ENCODE measurements around the gene SEMA3F. TPM values are rescaled to one million over a fixed set of nuclear protein-coding genes. Genes with fewer than 3 reads are reported as not detected.

Gene SEMA3F
- total RNA-seq, 1 donor from 2014 or later, result 78.1 TPM

DNA sequence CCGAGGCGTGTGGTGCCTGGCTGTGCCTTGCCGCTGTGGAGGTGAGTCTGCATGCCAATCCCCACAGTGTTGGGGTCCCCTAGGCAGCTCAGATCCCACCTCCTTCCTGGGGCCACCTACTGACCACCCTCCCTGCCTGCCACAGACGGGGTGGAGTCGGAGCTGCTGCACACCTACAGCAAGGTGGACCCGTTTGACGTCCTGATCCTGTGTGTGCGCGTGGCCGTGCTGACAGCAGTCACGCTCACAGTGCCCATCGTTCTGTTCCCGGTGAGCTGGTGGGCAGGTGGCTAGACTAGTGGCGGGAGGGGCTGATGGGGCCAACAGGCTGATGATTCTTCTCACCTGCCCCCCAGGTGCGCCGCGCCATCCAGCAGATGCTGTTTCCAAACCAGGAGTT lies 63.3 kb downstream of the SEMA3F start:
- TF ChIP-seq POLR2A (IDR thresholded peaks at IDR 0.05), result no peak
- TF ChIP-seq POLR2AphosphoS5 (IDR thresholded peaks at IDR 0.05; ENCODE audit: insufficient read depth in 1 of 2, low read depth in 1 of 2), result no peak

GRCh38 chr3:50219285-50219684 lies 64.2 kb downstream of the SEMA3F start:
- Histone ChIP-seq H3K27ac (no peak overlapping the region), H3K9me3 (no peaks in the 10 kb centered on the region), H3K27me3 (no peaks in the 10 kb centered on the region), H3K4me1 (no peaks in the 10 kb centered on the region), H3K4me3 (no peak overlapping the region), H3K36me3 (no peaks in the 10 kb centered on the region)
- no peak for DNase-seq (ENCODE audit: extremely low spot score in 2 of 2)
- TF ChIP-seq POLR2A (IDR thresholded peaks at IDR 0.05), result no peak
- TF ChIP-seq POLR2AphosphoS5 (IDR thresholded peaks at IDR 0.05; ENCODE audit: insufficient read depth in 1 of 2, low read depth in 1 of 2), result no peak
- TF ChIP-seq CTCF (IDR thresholded peaks at IDR 0.05), result no peak
- intact Hi-C loops (cut with DNase I), result no loop called here

More for the DNA sequence above, 63.3 kb downstream of the SEMA3F start:
- no peaks in the 10 kb centered on the region for H3K9me3 ChIP-seq
- H3K27ac ChIP-seq, result no peak overlapping the region
- no peak for DNase-seq (ENCODE audit: extremely low spot score in 2 of 2)
- no peak overlapping the region for H3K4me3 ChIP-seq
- H3K36me3 ChIP-seq, result no peaks in the 10 kb centered on the region
- no peaks in the 10 kb centered on the region for H3K4me1 ChIP-seq
- intact Hi-C loops (cut with DNase I), result no loop called here
- no peaks in the 10 kb centered on the region for H3K27me3 ChIP-seq

- H3K27ac ChIP-seq, result no peak overlapping the region
- no peaks in the 10 kb centered on the region for H3K9me3 ChIP-seq
- DNase-seq (ENCODE audit: extremely low spot score in 2 of 2), result no peak
- H3K4me3 ChIP-seq, result no peak overlapping the region
- no peaks in the 10 kb centered on the region for H3K4me1 ChIP-seq
- no peaks in the 10 kb centered on the region for H3K27me3 ChIP-seq
- TF ChIP-seq CTCF (IDR thresholded peaks at IDR 0.05) (no peak), POLR2AphosphoS5 (IDR thresholded peaks at IDR 0.05; ENCODE audit: insufficient read depth in 1 of 2, low read depth in 1 of 2) (no peak), POLR2A (IDR thresholded peaks at IDR 0.05) (no peak)
- H3K36me3 ChIP-seq, result no peaks in the 10 kb centered on the region
- intact Hi-C loops (cut with DNase I), result no loop called here
Measured at GRCh38 chr3:50220109-50220508, 65.0 kb downstream of the SEMA3F start.

GRCh38 chr3:50221051-50221410 lies 65.9 kb downstream of the SEMA3F start:
- intact Hi-C loops (cut with DNase I), result no loop called here
- Histone ChIP-seq H3K4me3 (no peak overlapping the region), H3K36me3 (no peaks in the 10 kb centered on the region), H3K9me3 (no peaks in the 10 kb centered on the region), H3K27ac (no peak overlapping the region), H3K27me3 (no peaks in the 10 kb centered on the region), H3K4me1 (peaks cover 4% of the 10 kb centered on the region)
- no peak for TF ChIP-seq CTCF (IDR thresholded peaks at IDR 0.05)
- no peak for TF ChIP-seq POLR2AphosphoS5 (IDR thresholded peaks at IDR 0.05; ENCODE audit: insufficient read depth in 1 of 2, low read depth in 1 of 2)
- no peak for TF ChIP-seq POLR2A (IDR thresholded peaks at IDR 0.05)
- DNase-seq (ENCODE audit: extremely low spot score in 2 of 2), result no peak

- Histone ChIP-seq H3K27ac (no peak overlapping the region), H3K9me3 (no peaks in the 10 kb centered on the region), H3K4me3 (no peak overlapping the region), H3K27me3 (no peaks in the 10 kb centered on the region), H3K36me3 (no peaks in the 10 kb centered on the region), H3K4me1 (peaks cover 9% of the 10 kb centered on the region)
- DNase-seq (ENCODE audit: extremely low spot score in 2 of 2), result no peak
- TF ChIP-seq CTCF (IDR thresholded peaks at IDR 0.05) (no peak), POLR2A (IDR thresholded peaks at IDR 0.05) (no peak), POLR2AphosphoS5 (IDR thresholded peaks at IDR 0.05; ENCODE audit: insufficient read depth in 1 of 2, low read depth in 1 of 2) (no peak)
- intact Hi-C loops (cut with DNase I), result no loop called here
Measured at GRCh38 chr3:50221411-50222168, 66.5 kb downstream of the SEMA3F start.
